T1000 (cell line): ENCODE measurements around the gene IDS.
"Not testable (repeated sequence)": the region's sequence is repeated elsewhere in the genome, so short reads cannot be mapped to it uniquely, and the experiment has no call there.

Source experiments
- DNase-seq: peaks from one replicate; lab custom pipeline; 2025; ENCODE audit warnings: mixed read lengths; lab: John Stamatoyannopoulos, UW

Gene IDS

GRCh38 chrX:149526318-149527033 is 21.4 kb upstream of the IDS start:
- not testable (repeated sequence) for DNase-seq

GRCh38 chrX:149525903-149526302 is 20.8 kb upstream of the IDS start:
- not testable (repeated sequence) for DNase-seq

GRCh38 chrX:149525389-149525788 is 20.3 kb upstream of the IDS start:
- DNase-seq, result peak; percentile 41

GRCh38 chrX:149522916-149523315 is 17.8 kb upstream of the IDS start:
- DNase-seq, result no peak

GRCh38 chrX:149521438-149521837 is 16.3 kb upstream of the IDS start:
- DNase-seq, result no peak

GRCh38 chrX:149520636-149521277 is 15.7 kb upstream of the IDS start:
- not testable (repeated sequence) for DNase-seq

- no peak for DNase-seq
Measured at GRCh38 chrX:149518236-149518635, 13.1 kb upstream of the IDS start.

- DNase-seq, result no peak
Measured at GRCh38 chrX:149517308-149517707, 12.2 kb upstream of the IDS start.

- no peak for DNase-seq
Measured at GRCh38 chrX:149516604-149517003, 11.5 kb upstream of the IDS start.

- no peak for DNase-seq
Measured at GRCh38 chrX:149515954-149516602, 11.0 kb upstream of the IDS start.

- no peak for DNase-seq
Measured at GRCh38 chrX:149513825-149514428, 8.8 kb upstream of the IDS start.

GRCh38 chrX:149512225-149512885 is 7.2 kb upstream of the IDS start:
- no peak for DNase-seq

- no peak for DNase-seq
Measured at GRCh38 chrX:149511081-149511480, 6.0 kb upstream of the IDS start.

GRCh38 chrX:149510386-149510785 is 5.3 kb upstream of the IDS start:
- no peak for DNase-seq

- no peak for DNase-seq
Measured at GRCh38 chrX:149508467-149508866, 3.4 kb upstream of the IDS start.

- DNase-seq, result no peak
Measured at GRCh38 chrX:149506349-149506748, 1.2 kb upstream of the IDS start.

GRCh38 chrX:149505671-149506070 is 565 bp upstream of the IDS start:
- DNase-seq, result no peak

- DNase-seq, result no peak
Measured at GRCh38 chrX:149504226-149504914, 736 bp downstream of the IDS start.

- peak; percentile 48 for DNase-seq
Measured at GRCh38 chrX:149503446-149503845, 1.7 kb downstream of the IDS start.

- DNase-seq, result not testable (repeated sequence)
Measured at GRCh38 chrX:149502923-149503322, 2.2 kb downstream of the IDS start.

GRCh38 chrX:149499766-149500165 is 5.3 kb downstream of the IDS start:
- DNase-seq, result no peak

- DNase-seq, result no peak
Measured at GRCh38 chrX:149498767-149499166, 6.3 kb downstream of the IDS start.
